ENCODE measurements around the gene LILRB1.

Gene LILRB1

GRCh38 chr19:54644056-54644455 is 13.8 kb downstream of the LILRB1 start:
- TF ChIP-seq CTCF (IDR thresholded peaks at IDR 0.05; ENCODE audit: control insufficient read depth, insufficient read depth, low read depth, low read length, missing control alignments) = no peak
- no peak for DNase-seq (ENCODE audit: low read depth)
- H3K4me3 ChIP-seq (ENCODE audit: control insufficient read depth, low read depth, low read length) = no peak overlapping the region

- DNase-seq (ENCODE audit: low read depth) = no peak
- H3K4me3 ChIP-seq (ENCODE audit: control insufficient read depth, low read depth, low read length) = no peak overlapping the region
- no peak for TF ChIP-seq CTCF (IDR thresholded peaks at IDR 0.05; ENCODE audit: control insufficient read depth, insufficient read depth, low read depth, low read length, missing control alignments)
Measured at GRCh38 chr19:54646331-54646841, 16.1 kb downstream of the LILRB1 start.

- no peak for TF ChIP-seq CTCF (IDR thresholded peaks at IDR 0.05; ENCODE audit: control insufficient read depth, insufficient read depth, low read depth, low read length, missing control alignments)
- DNase-seq (ENCODE audit: low read depth) = no peak
- no peak overlapping the region for H3K4me3 ChIP-seq (ENCODE audit: control insufficient read depth, low read depth, low read length)
Measured at GRCh38 chr19:54648129-54648528, 17.8 kb downstream of the LILRB1 start.

- no peak overlapping the region for H3K4me3 ChIP-seq (ENCODE audit: control insufficient read depth, low read depth, low read length)
- no peak for TF ChIP-seq CTCF (IDR thresholded peaks at IDR 0.05; ENCODE audit: control insufficient read depth, insufficient read depth, low read depth, low read length, missing control alignments)
- DNase-seq (ENCODE audit: low read depth) = no peak
Measured at GRCh38 chr19:54650108-54650655, 19.9 kb downstream of the LILRB1 start.

DNA sequence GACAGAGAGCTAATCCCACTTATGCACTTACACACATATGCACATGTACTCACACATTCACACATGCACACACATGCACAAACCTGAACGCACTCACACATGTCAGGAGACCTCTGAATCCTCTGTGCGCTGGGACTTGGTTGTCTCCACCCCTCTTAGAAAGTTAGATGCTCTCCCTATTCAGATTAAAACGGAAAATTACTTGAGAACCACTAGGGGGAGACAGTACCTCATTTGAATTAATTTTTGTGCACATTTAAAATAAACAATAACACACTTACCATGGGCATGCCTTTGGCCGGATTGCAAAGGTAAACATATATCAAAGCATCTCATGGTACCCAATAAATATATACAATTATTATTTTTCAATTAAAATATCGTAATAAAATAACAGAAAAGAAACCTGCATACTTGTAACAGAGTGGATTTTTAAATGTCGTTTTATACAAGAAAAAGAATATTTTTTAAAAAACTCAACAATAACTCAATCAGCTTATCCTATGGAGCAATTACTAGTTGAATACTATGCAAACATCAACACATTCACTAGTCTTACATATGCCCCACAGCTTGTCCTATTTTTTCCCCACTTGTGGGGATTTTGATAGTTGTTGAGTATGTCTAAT is 23.0 kb downstream of the LILRB1 start:
- DNase-seq (ENCODE audit: low read depth) = no peak
- TF ChIP-seq CTCF (IDR thresholded peaks at IDR 0.05; ENCODE audit: control insufficient read depth, insufficient read depth, low read depth, low read length, missing control alignments) = peak; percentile 42
- H3K4me3 ChIP-seq (ENCODE audit: control insufficient read depth, low read depth, low read length) = no peak overlapping the region

DNA sequence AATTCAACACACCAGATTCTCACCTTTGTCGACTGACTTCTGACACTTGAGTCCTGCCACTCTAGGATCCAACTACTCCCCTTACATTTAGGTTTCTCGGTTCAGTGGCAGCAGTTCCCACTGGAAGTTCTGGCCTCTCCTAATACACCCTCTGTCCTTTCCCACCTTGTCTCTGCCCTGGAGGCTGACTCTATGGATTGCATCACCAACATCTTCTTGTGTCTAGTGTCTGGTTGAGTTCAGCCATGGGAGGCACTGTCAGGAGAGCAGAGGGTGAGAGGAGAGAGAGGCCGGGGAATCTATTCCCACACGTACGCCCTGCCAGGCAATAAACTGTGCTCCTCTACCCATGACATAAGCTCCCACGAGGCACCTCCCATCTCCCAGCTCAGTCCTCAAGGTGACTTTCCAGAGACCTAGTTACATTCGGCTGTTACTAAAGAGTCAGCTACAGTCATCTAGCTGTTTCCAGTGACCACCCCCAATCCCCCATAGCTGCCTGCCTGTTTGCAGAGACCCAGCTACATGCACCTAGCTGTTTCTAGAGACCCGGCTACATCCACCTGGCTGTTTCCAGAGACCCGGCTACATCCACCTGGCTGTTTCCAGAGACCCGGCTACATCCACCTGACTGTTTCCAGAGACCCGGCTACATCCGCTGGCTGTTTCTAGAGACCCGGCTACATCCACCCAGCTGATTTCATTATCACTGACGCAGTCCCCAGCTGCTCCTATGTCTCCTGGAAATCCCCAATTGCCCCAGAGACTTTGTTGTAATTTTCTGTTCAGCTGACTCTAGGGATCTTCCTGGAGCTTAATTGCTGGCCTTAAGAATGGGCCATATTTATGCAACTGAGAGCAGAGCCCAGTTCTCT is 24.4 kb downstream of the LILRB1 start:
- DNase-seq (ENCODE audit: low read depth) = no peak
- TF ChIP-seq CTCF (IDR thresholded peaks at IDR 0.05; ENCODE audit: control insufficient read depth, insufficient read depth, low read depth, low read length, missing control alignments) = no peak
- no peak overlapping the region for H3K4me3 ChIP-seq (ENCODE audit: control insufficient read depth, low read depth, low read length)

Measured in AG09309 (cell line).